ENCODE measurements around the gene SNX21.

SNX21 gene

GRCh38 chr20:45880988-45881788 lies 47.6 kb downstream of the SNX21 start, which contains the start of gene ZSWIM1:
Gene ZSWIM1 (plus strand): TSS chr20:45881227. CDS start chr20:45882593, 1,366 bp downstream.
- peaks cover 8% of the 10 kb centered on the region; the same call in 1 of the 2 replicates for H3K36me3 ChIP-seq (ENCODE audit: insufficient read depth, low read length)
- peak within 1 kb of the TSS; percentile 75 for H3K4me3 ChIP-seq (ENCODE audit: low read depth, low read length)
- no peaks in the 10 kb centered on the region for H3K27me3 ChIP-seq (ENCODE audit: insufficient read depth, low read length)
- H2AFZ ChIP-seq (ENCODE audit: low read length, unreplicated experiment) = peak within 1 kb of the TSS; percentile 75
- peak within 1 kb of the TSS; percentile 19; the same call in 1 of the 2 replicates for H3K27ac ChIP-seq (ENCODE audit: low read depth, low read length)
- H3K4me1 ChIP-seq (ENCODE audit: control insufficient read depth, insufficient read depth, low read length, unreplicated experiment) = peaks cover 10% of the 10 kb centered on the region
- peaks cover 12% of the 10 kb centered on the region for H3K79me2 ChIP-seq (ENCODE audit: control insufficient read depth, insufficient read depth, low read length, unreplicated experiment)

GRCh38 chr20:45882469-45883099 lies 49.0 kb downstream of the SNX21 start:
- Histone ChIP-seq H3K79me2 (ENCODE audit: control insufficient read depth, insufficient read depth, low read length, unreplicated experiment) (peaks cover 12% of the 10 kb centered on the region), H2AFZ (ENCODE audit: low read length, unreplicated experiment) (no peak overlapping the region), H3K27me3 (ENCODE audit: insufficient read depth, low read length) (no peaks in the 10 kb centered on the region), H3K27ac (ENCODE audit: low read depth, low read length) (no peak overlapping the region), H3K4me3 (ENCODE audit: low read depth, low read length) (no peak overlapping the region), H3K36me3 (ENCODE audit: insufficient read depth, low read length) (peaks cover 8% of the 10 kb centered on the region; the same call in 1 of the 2 replicates), H3K4me1 (ENCODE audit: control insufficient read depth, insufficient read depth, low read length, unreplicated experiment) (peaks cover 10% of the 10 kb centered on the region)

GRCh38 chr20:45883100-45883469 lies 49.5 kb downstream of the SNX21 start:
- peaks cover 8% of the 10 kb centered on the region; the same call in 1 of the 2 replicates for H3K36me3 ChIP-seq (ENCODE audit: insufficient read depth, low read length)
- H3K27me3 ChIP-seq (ENCODE audit: insufficient read depth, low read length) = no peaks in the 10 kb centered on the region
- H3K79me2 ChIP-seq (ENCODE audit: control insufficient read depth, insufficient read depth, low read length, unreplicated experiment) = peaks cover 12% of the 10 kb centered on the region
- peaks cover 10% of the 10 kb centered on the region for H3K4me1 ChIP-seq (ENCODE audit: control insufficient read depth, insufficient read depth, low read length, unreplicated experiment)
- H2AFZ ChIP-seq (ENCODE audit: low read length, unreplicated experiment) = no peak overlapping the region
- H3K4me3 ChIP-seq (ENCODE audit: low read depth, low read length) = no peak overlapping the region
- no peak overlapping the region for H3K27ac ChIP-seq (ENCODE audit: low read depth, low read length)

GRCh38 chr20:45886590-45887345 lies 53.2 kb downstream of the SNX21 start:
- no peaks in the 10 kb centered on the region for H3K27me3 ChIP-seq (ENCODE audit: insufficient read depth, low read length)
- peaks cover 10% of the 10 kb centered on the region for H3K4me1 ChIP-seq (ENCODE audit: control insufficient read depth, insufficient read depth, low read length, unreplicated experiment)
- no peak overlapping the region for H3K27ac ChIP-seq (ENCODE audit: low read depth, low read length)
- H3K4me3 ChIP-seq (ENCODE audit: low read depth, low read length) = no peak overlapping the region
- no peak overlapping the region for H2AFZ ChIP-seq (ENCODE audit: low read length, unreplicated experiment)
- peaks cover 9% of the 10 kb centered on the region for H3K79me2 ChIP-seq (ENCODE audit: control insufficient read depth, insufficient read depth, low read length, unreplicated experiment)
- H3K36me3 ChIP-seq (ENCODE audit: insufficient read depth, low read length) = peaks cover 8% of the 10 kb centered on the region; the same call in 1 of the 2 replicates

- Histone ChIP-seq H3K27ac (ENCODE audit: low read depth, low read length) (no peak within 1 kb of the TSS), H3K36me3 (ENCODE audit: insufficient read depth, low read length) (peaks cover 8% of the 10 kb centered on the region; the same call in 1 of the 2 replicates), H3K4me3 (ENCODE audit: low read depth, low read length) (no peak within 1 kb of the TSS), H3K4me1 (ENCODE audit: control insufficient read depth, insufficient read depth, low read length, unreplicated experiment) (peaks cover 14% of the 10 kb centered on the region), H3K79me2 (ENCODE audit: control insufficient read depth, insufficient read depth, low read length, unreplicated experiment) (peaks cover 8% of the 10 kb centered on the region), H3K27me3 (ENCODE audit: insufficient read depth, low read length) (no peaks in the 10 kb centered on the region), H2AFZ (ENCODE audit: low read length, unreplicated experiment) (no peak within 1 kb of the TSS)
Observed at GRCh38 chr20:45887346-45887715, 53.7 kb downstream of the SNX21 start, which contains the start of gene SPATA25. Gene SPATA25 (minus strand): TSS chr20:45887622. CDS start chr20:45887590, 32 bp downstream.

- no peak overlapping the region for H3K4me3 ChIP-seq (ENCODE audit: low read depth, low read length)
- H2AFZ ChIP-seq (ENCODE audit: low read length, unreplicated experiment) = no peak overlapping the region
- peaks cover 18% of the 10 kb centered on the region for H3K4me1 ChIP-seq (ENCODE audit: control insufficient read depth, insufficient read depth, low read length, unreplicated experiment)
- H3K36me3 ChIP-seq (ENCODE audit: insufficient read depth, low read length) = no peaks in the 10 kb centered on the region
- no peak overlapping the region for H3K27ac ChIP-seq (ENCODE audit: low read depth, low read length)
- H3K27me3 ChIP-seq (ENCODE audit: insufficient read depth, low read length) = no peaks in the 10 kb centered on the region
- H3K79me2 ChIP-seq (ENCODE audit: control insufficient read depth, insufficient read depth, low read length, unreplicated experiment) = peaks cover 5% of the 10 kb centered on the region
Observed at GRCh38 chr20:45888681-45889080, 55.1 kb downstream of the SNX21 start.

GRCh38 chr20:45890077-45890984 lies 56.7 kb downstream of the SNX21 start:
- Histone ChIP-seq H3K36me3 (ENCODE audit: insufficient read depth, low read length) (no peaks in the 10 kb centered on the region), H3K27ac (ENCODE audit: low read depth, low read length) (peak overlapping the region; percentile 39; the same call in 1 of the 2 replicates), H3K4me1 (ENCODE audit: control insufficient read depth, insufficient read depth, low read length, unreplicated experiment) (peaks cover 9% of the 10 kb centered on the region), H3K4me3 (ENCODE audit: low read depth, low read length) (peak overlapping the region; percentile 81), H3K27me3 (ENCODE audit: insufficient read depth, low read length) (no peaks in the 10 kb centered on the region), H3K79me2 (ENCODE audit: control insufficient read depth, insufficient read depth, low read length, unreplicated experiment) (peaks cover 5% of the 10 kb centered on the region), H2AFZ (ENCODE audit: low read length, unreplicated experiment) (peak overlapping the region; percentile 79)

- Histone ChIP-seq H2AFZ (ENCODE audit: low read length, unreplicated experiment) (peak within 1 kb of the TSS; percentile 79), H3K27ac (ENCODE audit: low read depth, low read length) (peak within 1 kb of the TSS; percentile 39; the same call in 1 of the 2 replicates), H3K4me1 (ENCODE audit: control insufficient read depth, insufficient read depth, low read length, unreplicated experiment) (peaks cover 8% of the 10 kb centered on the region), H3K79me2 (ENCODE audit: control insufficient read depth, insufficient read depth, low read length, unreplicated experiment) (peaks cover 5% of the 10 kb centered on the region), H3K36me3 (ENCODE audit: insufficient read depth, low read length) (no peaks in the 10 kb centered on the region), H3K4me3 (ENCODE audit: low read depth, low read length) (peak within 1 kb of the TSS; percentile 81), H3K27me3 (ENCODE audit: insufficient read depth, low read length) (no peaks in the 10 kb centered on the region)
Observed at GRCh38 chr20:45890985-45891983, 57.7 kb downstream of the SNX21 start, which contains the start of the genes CTSA and NEURL2. Gene CTSA (plus strand): TSS chr20:45891335. CDS start chr20:45891569, 234 bp downstream. Gene NEURL2 (minus strand): TSS chr20:45891208. CDS start chr20:45890991, 217 bp downstream.

Data from ACC112 (cell line).